IMR-90 (cell line): ENCODE results near the gene KIF18A.

Source experiments
- MXI1 ChIP-seq: IDR thresholded peaks from 2 replicates; pipeline ENCODE4 v1.6.1; 2012; ENCODE audit warnings: low read depth, mild to moderate bottlenecking, low read length, moderate library complexity, borderline replicate concordance
- POLR2A ChIP-seq: IDR thresholded peaks from 2 replicates; pipeline ENCODE4 v1.6.1; 2012; ENCODE audit warnings: mild to moderate bottlenecking, low read depth, low read length
- RFX5 ChIP-seq: IDR thresholded peaks from 2 replicates; pipeline ENCODE4 v1.8.0; 2012; ENCODE audit warnings: low read depth, mild to moderate bottlenecking, low read length, moderate library complexity
- SMC3 ChIP-seq: fragments of 150-350 bp; IDR thresholded peaks from 2 replicates; pipeline ENCODE4 v1.6.1; 2016; ENCODE audit warnings: low read depth, mild to moderate bottlenecking, antibody characterized with exemption, low read length, moderate library complexity
- TF ChIP-seq, protein P1 (sequence below): conservative IDR thresholded peaks from 2 replicates; pipeline ENCODE4 v1.5.1; 2012; ENCODE audit warnings: mild to moderate bottlenecking, low read depth, low read length, improper control_type of control experiment

DNA sequence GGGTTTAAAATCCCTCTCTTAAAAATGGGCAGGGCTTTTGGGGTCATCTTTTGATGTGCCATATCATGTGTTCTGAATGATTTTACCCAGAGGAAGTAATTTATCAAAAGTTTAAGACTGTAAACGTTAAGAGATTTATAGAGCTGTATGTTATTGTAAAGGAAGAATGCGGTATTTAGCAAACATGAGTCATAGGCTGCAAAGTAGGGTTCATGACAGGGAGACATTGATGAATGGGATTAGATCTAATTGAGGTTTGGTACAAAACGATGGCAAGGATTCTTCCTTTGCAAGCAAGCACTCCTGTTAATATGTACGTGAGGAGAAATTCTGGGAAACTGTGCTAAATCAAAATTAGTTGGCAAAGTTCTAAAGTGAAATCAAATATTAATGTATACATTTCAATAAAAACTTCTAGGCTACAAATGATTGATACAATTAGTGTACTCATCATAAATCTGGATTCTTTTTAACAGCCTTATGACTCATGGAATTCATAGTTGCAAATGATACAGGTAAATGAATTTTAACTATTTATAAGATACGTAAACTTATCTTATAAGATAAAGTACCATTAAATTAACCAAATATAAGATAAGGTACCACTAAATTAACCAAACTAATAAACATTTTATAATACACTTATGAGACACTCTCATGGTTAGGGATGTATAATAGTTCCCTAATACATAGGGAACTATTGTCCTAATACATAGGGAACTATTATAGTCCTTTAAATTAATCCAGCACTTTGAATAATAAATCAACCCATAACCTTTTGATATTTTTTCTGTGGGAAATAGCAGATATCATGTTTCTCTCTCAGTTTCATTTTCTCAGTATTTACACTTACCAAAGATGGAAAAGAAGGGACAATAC is 58.4 kb downstream of the KIF18A start:
- TF ChIP-seq, protein P1, sequence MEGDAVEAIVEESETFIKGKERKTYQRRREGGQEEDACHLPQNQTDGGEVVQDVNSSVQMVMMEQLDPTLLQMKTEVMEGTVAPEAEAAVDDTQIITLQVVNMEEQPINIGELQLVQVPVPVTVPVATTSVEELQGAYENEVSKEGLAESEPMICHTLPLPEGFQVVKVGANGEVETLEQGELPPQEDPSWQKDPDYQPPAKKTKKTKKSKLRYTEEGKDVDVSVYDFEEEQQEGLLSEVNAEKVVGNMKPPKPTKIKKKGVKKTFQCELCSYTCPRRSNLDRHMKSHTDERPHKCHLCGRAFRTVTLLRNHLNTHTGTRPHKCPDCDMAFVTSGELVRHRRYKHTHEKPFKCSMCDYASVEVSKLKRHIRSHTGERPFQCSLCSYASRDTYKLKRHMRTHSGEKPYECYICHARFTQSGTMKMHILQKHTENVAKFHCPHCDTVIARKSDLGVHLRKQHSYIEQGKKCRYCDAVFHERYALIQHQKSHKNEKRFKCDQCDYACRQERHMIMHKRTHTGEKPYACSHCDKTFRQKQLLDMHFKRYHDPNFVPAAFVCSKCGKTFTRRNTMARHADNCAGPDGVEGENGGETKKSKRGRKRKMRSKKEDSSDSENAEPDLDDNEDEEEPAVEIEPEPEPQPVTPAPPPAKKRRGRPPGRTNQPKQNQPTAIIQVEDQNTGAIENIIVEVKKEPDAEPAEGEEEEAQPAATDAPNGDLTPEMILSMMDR = no peak
- TF ChIP-seq RFX5 (no peak), MXI1 (no peak), SMC3 (no peak), POLR2A (no peak)
